ENCODE measurements around the gene PRR22. TPM values are rescaled to one million over a fixed set of nuclear protein-coding genes. Genes with fewer than 3 reads are reported as not detected.

The PRR22 gene
- total RNA-seq, 1 experiment from 2014 or later: 13.5 TPM

DNA sequence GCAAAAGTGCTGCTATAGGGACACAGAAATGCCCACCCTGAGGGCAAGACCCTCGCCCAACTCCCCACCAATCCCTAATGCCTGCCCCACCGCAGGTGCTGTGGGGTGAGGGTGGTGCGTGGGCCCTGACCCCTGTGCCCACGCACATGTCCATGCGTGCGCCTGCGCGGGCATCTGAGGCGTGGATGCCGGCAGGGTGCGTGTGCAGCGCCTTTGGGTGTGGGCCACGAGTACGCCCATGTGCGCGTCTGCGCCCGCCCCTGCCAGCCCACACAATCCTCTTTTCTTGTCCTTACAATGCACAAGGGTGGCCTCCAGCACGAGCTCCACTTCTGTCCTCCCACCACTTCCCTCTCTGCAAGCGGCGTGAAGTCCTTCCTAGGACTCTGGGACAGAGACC is 40.6 kb upstream of the PRR22 start:
- Histone ChIP-seq H3K9ac (ENCODE audit: low read length) (no peak overlapping the region), H3K36me3 (ENCODE audit: control insufficient read depth in 1 of 2, insufficient read depth in 2 of 2, low read length in 2 of 2) (no peaks in the 10 kb centered on the region), H2AFZ (ENCODE audit: low read depth, low read length, poor library complexity, severe bottlenecking) (no peak overlapping the region), H3K9me2 (ENCODE audit: insufficient read depth) (no peaks in the 10 kb centered on the region), H3K9me3 (ENCODE audit: control insufficient read depth in 1 of 2, insufficient read depth in 1 of 2, low read depth in 1 of 2, low read length in 2 of 2) (no peaks in the 10 kb centered on the region), H3K4me2 (ENCODE audit: low read length) (no peak overlapping the region), H3K27me3 (ENCODE audit: insufficient read depth, low read length) (no peaks in the 10 kb centered on the region), H3K27ac (ENCODE audit: low read depth, low read length) (no peak overlapping the region), H3K4me1 (ENCODE audit: control insufficient read depth in 1 of 2, insufficient read depth in 2 of 2, low read length in 2 of 2) (peaks cover 15 to 38% of the 10 kb centered on the region in 2 experiments), H3K79me2 (ENCODE audit: insufficient read depth, low read length) (no peaks in the 10 kb centered on the region), H4K20me1 (ENCODE audit: insufficient read depth) (no peaks in the 10 kb centered on the region), H3K4me3 (replicated peaks in 1 of 2; ENCODE audit: low read depth in 1 of 2, low read length in 2 of 2) (no peak overlapping the region)
- no peak for TF ChIP-seq POLR2A (IDR thresholded peaks at IDR 0.05; ENCODE audit: borderline replicate concordance, extremely low read depth, insufficient read depth, insufficient read length)
- TF ChIP-seq, protein P1, sequence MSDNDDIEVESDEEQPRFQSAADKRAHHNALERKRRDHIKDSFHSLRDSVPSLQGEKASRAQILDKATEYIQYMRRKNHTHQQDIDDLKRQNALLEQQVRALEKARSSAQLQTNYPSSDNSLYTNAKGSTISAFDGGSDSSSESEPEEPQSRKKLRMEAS (IDR thresholded peaks at IDR 0.05): no peak
- CTCF ChIA-PET: interaction anchor here (5.1 kb wide), 1 partner anchor 21 kb away, joined by 45 read pairs; the partner anchor contains the start of gene NRTN
- RAD21 ChIA-PET (ENCODE audit: low non-redundant PET in 1 of 2, low total read pairs in 2 of 2, uncharacterized antibody in 2 of 2, unreplicated experiment in 2 of 2): no interaction called here
- intact Hi-C loops (cut with micrococcal nuclease): no loop called here
- DNase-seq (ENCODE audit: low read depth, low spot score) (no peak), ATAC-seq (no peak)
- no TSS peak for BruUV-seq (replicated peaks)
- POLR2A ChIA-PET: no interaction called here

DNA sequence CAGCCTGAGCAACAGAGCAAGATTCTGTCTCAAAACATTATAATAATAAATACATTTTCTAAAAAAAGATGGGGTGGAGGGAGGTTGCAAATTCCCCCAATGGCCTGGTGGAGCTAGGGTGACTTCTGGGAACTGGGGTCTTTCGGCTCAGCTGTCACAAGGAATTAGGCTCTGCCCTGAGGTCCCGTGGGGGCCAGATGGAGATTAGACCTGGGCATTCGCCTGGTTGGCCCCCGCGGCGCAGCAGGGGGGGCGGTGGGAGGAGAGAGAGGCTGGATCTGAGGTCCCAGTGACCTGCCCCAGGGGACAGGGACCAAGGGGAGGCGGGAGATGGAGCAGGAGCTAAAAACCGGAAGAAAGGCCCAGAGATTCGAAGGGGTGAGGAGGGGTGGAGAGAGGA is 40.2 kb upstream of the PRR22 start:
- H3K9me3 ChIP-seq (ENCODE audit: control insufficient read depth in 1 of 2, insufficient read depth in 1 of 2, low read depth in 1 of 2, low read length in 2 of 2): no peaks in the 10 kb centered on the region
- H3K4me1 ChIP-seq (ENCODE audit: control insufficient read depth in 1 of 2, insufficient read depth in 2 of 2, low read length in 2 of 2): peaks cover 15 to 38% of the 10 kb centered on the region in 2 experiments
- POLR2A ChIA-PET: no interaction called here
- H2AFZ ChIP-seq (ENCODE audit: low read depth, low read length, poor library complexity, severe bottlenecking): no peak overlapping the region
- H3K27ac ChIP-seq (ENCODE audit: low read depth, low read length): no peak overlapping the region
- no peak overlapping the region for H3K9ac ChIP-seq (ENCODE audit: low read length)
- RAD21 ChIA-PET (ENCODE audit: low non-redundant PET in 1 of 2, low total read pairs in 2 of 2, uncharacterized antibody in 2 of 2, unreplicated experiment in 2 of 2): no interaction called here
- no peaks in the 10 kb centered on the region for H3K9me2 ChIP-seq (ENCODE audit: insufficient read depth)
- ATAC-seq: no peak
- BruUV-seq (replicated peaks): no TSS peak
- no peak overlapping the region for H3K4me2 ChIP-seq (ENCODE audit: low read length)
- CTCF ChIA-PET: interaction anchor here (1.1 to 5.1 kb wide), 2 partner anchors 16 to 21 kb away, joined by 4 to 45 read pairs; partner anchors contain the start of gene NRTN
- H3K79me2 ChIP-seq (ENCODE audit: insufficient read depth, low read length): no peaks in the 10 kb centered on the region
- H3K36me3 ChIP-seq (ENCODE audit: control insufficient read depth in 1 of 2, insufficient read depth in 2 of 2, low read length in 2 of 2): no peaks in the 10 kb centered on the region
- no peaks in the 10 kb centered on the region for H4K20me1 ChIP-seq (ENCODE audit: insufficient read depth)
- no peak for DNase-seq (ENCODE audit: low read depth, low spot score)
- H3K27me3 ChIP-seq (ENCODE audit: insufficient read depth, low read length): no peaks in the 10 kb centered on the region
- intact Hi-C loops (cut with micrococcal nuclease): no loop called here
- no peak overlapping the region for H3K4me3 ChIP-seq (replicated peaks in 1 of 2; ENCODE audit: low read depth in 1 of 2, low read length in 2 of 2)
- TF ChIP-seq SP1 (IDR thresholded peaks at IDR 0.05; ENCODE audit: low read depth) (no peak), SRF (IDR thresholded peaks at IDR 0.05; ENCODE audit: low read depth) (no peak), TCF7L2 (IDR thresholded peaks at IDR 0.05; ENCODE audit: borderline replicate concordance, extremely low read depth, insufficient read depth, insufficient read length) (no peak), EZH2 (IDR thresholded peaks at IDR 0.05) (no peak), ZNF274 (IDR thresholded peaks at IDR 0.05; ENCODE audit: low read depth, low read length) (no peak), CEBPB (IDR thresholded peaks at IDR 0.05; ENCODE audit: low read depth) (no peak), RAD21 (IDR thresholded peaks at IDR 0.05; ENCODE audit: low read depth) (no peak), ELF1 (IDR thresholded peaks at IDR 0.05; ENCODE audit: borderline replicate concordance, low read depth) (no peak), EZH2phosphoT487 (IDR thresholded peaks at IDR 0.05; ENCODE audit: borderline replicate concordance) (no peak), CBX3 (IDR thresholded peaks at IDR 0.05; ENCODE audit: low read depth) (no peak), POLR2A (IDR thresholded peaks at IDR 0.05; ENCODE audit: borderline replicate concordance, extremely low read depth, insufficient read depth, insufficient read length) (no peak), SIN3A (IDR thresholded peaks at IDR 0.05; ENCODE audit: low read depth) (no peak)
- TF ChIP-seq, protein P2, sequence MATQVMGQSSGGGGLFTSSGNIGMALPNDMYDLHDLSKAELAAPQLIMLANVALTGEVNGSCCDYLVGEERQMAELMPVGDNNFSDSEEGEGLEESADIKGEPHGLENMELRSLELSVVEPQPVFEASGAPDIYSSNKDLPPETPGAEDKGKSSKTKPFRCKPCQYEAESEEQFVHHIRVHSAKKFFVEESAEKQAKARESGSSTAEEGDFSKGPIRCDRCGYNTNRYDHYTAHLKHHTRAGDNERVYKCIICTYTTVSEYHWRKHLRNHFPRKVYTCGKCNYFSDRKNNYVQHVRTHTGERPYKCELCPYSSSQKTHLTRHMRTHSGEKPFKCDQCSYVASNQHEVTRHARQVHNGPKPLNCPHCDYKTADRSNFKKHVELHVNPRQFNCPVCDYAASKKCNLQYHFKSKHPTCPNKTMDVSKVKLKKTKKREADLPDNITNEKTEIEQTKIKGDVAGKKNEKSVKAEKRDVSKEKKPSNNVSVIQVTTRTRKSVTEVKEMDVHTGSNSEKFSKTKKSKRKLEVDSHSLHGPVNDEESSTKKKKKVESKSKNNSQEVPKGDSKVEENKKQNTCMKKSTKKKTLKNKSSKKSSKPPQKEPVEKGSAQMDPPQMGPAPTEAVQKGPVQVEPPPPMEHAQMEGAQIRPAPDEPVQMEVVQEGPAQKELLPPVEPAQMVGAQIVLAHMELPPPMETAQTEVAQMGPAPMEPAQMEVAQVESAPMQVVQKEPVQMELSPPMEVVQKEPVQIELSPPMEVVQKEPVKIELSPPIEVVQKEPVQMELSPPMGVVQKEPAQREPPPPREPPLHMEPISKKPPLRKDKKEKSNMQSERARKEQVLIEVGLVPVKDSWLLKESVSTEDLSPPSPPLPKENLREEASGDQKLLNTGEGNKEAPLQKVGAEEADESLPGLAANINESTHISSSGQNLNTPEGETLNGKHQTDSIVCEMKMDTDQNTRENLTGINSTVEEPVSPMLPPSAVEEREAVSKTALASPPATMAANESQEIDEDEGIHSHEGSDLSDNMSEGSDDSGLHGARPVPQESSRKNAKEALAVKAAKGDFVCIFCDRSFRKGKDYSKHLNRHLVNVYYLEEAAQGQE (IDR thresholded peaks at IDR 0.05; ENCODE audit: low read depth): no peak
- TF ChIP-seq, protein P3, sequence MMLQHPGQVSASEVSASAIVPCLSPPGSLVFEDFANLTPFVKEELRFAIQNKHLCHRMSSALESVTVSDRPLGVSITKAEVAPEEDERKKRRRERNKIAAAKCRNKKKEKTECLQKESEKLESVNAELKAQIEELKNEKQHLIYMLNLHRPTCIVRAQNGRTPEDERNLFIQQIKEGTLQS (IDR thresholded peaks at IDR 0.05): no peak
- TF ChIP-seq, protein P4, sequence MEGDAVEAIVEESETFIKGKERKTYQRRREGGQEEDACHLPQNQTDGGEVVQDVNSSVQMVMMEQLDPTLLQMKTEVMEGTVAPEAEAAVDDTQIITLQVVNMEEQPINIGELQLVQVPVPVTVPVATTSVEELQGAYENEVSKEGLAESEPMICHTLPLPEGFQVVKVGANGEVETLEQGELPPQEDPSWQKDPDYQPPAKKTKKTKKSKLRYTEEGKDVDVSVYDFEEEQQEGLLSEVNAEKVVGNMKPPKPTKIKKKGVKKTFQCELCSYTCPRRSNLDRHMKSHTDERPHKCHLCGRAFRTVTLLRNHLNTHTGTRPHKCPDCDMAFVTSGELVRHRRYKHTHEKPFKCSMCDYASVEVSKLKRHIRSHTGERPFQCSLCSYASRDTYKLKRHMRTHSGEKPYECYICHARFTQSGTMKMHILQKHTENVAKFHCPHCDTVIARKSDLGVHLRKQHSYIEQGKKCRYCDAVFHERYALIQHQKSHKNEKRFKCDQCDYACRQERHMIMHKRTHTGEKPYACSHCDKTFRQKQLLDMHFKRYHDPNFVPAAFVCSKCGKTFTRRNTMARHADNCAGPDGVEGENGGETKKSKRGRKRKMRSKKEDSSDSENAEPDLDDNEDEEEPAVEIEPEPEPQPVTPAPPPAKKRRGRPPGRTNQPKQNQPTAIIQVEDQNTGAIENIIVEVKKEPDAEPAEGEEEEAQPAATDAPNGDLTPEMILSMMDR (IDR thresholded peaks at IDR 0.05 in 2 of 3, conservative IDR thresholded peaks at IDR 0.05 in 1 of 3; ENCODE audit: borderline replicate concordance in 1 of 3, insufficient read depth in 1 of 3, low read depth in 2 of 3, low read length in 2 of 3): no peak

Measured in HCT116 (cell line).